ENCODE results near the gene MYH4. TPM values are rescaled to one million over a fixed set of nuclear protein-coding genes. Genes with fewer than 3 reads are reported as not detected.

MYH4 gene
- total and polyA plus RNA-seq, 2 donors (not counting 1 experiment from before 2014, with no cell fraction given): not detected

- Histone ChIP-seq H3K36me3 (ENCODE audit: control insufficient read depth, insufficient read depth, low read length) (no peaks in the 10 kb centered on the region), H3K27ac (ENCODE audit: insufficient read depth, low read length) (no peak overlapping the region), H3K9me3 (ENCODE audit: control insufficient read depth, insufficient read depth, low read depth, low read length) (no peaks in the 10 kb centered on the region), H3K4me2 (ENCODE audit: extremely low read depth, insufficient read depth, low read length) (no peak overlapping the region), H2AFZ (ENCODE audit: low read length) (no peak overlapping the region), H3K4me1 (ENCODE audit: control insufficient read depth, extremely low read depth, insufficient read depth, low read length) (no peaks in the 10 kb centered on the region), H3K9ac (ENCODE audit: insufficient read depth, low read length) (no peak overlapping the region), H3K27me3 (ENCODE audit: control insufficient read depth, insufficient read depth, low read length) (no peaks in the 10 kb centered on the region), H3K4me3 (replicated peaks in 1 of 4; ENCODE audit: control extremely low read depth in 1 of 4, insufficient read depth in 1 of 4, low read depth in 3 of 4, low read length in 4 of 4) (no peak overlapping the region), H4K20me1 (ENCODE audit: control insufficient read depth, extremely low read depth, insufficient read depth, low read length) (no peaks in the 10 kb centered on the region), H3K79me2 (ENCODE audit: control insufficient read depth, insufficient read depth, low read length) (no peaks in the 10 kb centered on the region)
- no peak for DNase-seq (ENCODE audit: low read depth in 2 of 2)
- TF ChIP-seq, protein P1, sequence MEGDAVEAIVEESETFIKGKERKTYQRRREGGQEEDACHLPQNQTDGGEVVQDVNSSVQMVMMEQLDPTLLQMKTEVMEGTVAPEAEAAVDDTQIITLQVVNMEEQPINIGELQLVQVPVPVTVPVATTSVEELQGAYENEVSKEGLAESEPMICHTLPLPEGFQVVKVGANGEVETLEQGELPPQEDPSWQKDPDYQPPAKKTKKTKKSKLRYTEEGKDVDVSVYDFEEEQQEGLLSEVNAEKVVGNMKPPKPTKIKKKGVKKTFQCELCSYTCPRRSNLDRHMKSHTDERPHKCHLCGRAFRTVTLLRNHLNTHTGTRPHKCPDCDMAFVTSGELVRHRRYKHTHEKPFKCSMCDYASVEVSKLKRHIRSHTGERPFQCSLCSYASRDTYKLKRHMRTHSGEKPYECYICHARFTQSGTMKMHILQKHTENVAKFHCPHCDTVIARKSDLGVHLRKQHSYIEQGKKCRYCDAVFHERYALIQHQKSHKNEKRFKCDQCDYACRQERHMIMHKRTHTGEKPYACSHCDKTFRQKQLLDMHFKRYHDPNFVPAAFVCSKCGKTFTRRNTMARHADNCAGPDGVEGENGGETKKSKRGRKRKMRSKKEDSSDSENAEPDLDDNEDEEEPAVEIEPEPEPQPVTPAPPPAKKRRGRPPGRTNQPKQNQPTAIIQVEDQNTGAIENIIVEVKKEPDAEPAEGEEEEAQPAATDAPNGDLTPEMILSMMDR (conservative IDR thresholded peaks at IDR 0.05 in 1 of 2, IDR thresholded peaks at IDR 0.05 in 1 of 2; ENCODE audit: low read depth in 1 of 2, low read length in 2 of 2): no peak
- no peak for TF ChIP-seq EZH2 (IDR thresholded peaks at IDR 0.05; ENCODE audit: low read length, missing control alignments)
Measured at GRCh38 chr17:10463402-10463801, 6.0 kb downstream of the MYH4 start.

- no peaks in the 10 kb centered on the region for H4K20me1 ChIP-seq (ENCODE audit: control insufficient read depth, extremely low read depth, insufficient read depth, low read length)
- H3K9me3 ChIP-seq (ENCODE audit: control insufficient read depth, insufficient read depth, low read depth, low read length): no peaks in the 10 kb centered on the region
- H3K27me3 ChIP-seq (ENCODE audit: control insufficient read depth, insufficient read depth, low read length): no peaks in the 10 kb centered on the region
- H3K79me2 ChIP-seq (ENCODE audit: control insufficient read depth, insufficient read depth, low read length): no peaks in the 10 kb centered on the region
- H3K4me2 ChIP-seq (ENCODE audit: extremely low read depth, insufficient read depth, low read length): no peak overlapping the region
- TF ChIP-seq, protein P1 (conservative IDR thresholded peaks at IDR 0.05 in 1 of 2, IDR thresholded peaks at IDR 0.05 in 1 of 2; ENCODE audit: low read depth in 1 of 2, low read length in 2 of 2): no peak
- TF ChIP-seq EZH2 (IDR thresholded peaks at IDR 0.05; ENCODE audit: low read length, missing control alignments): no peak
- H3K36me3 ChIP-seq (ENCODE audit: control insufficient read depth, insufficient read depth, low read length): no peaks in the 10 kb centered on the region
- H3K4me3 ChIP-seq (replicated peaks in 1 of 4; ENCODE audit: control extremely low read depth in 1 of 4, insufficient read depth in 1 of 4, low read depth in 3 of 4, low read length in 4 of 4): no peak overlapping the region
- H3K4me1 ChIP-seq (ENCODE audit: control insufficient read depth, extremely low read depth, insufficient read depth, low read length): no peaks in the 10 kb centered on the region
- H2AFZ ChIP-seq (ENCODE audit: low read length): no peak overlapping the region
- DNase-seq (ENCODE audit: low read depth in 2 of 2): no peak
- no peak overlapping the region for H3K9ac ChIP-seq (ENCODE audit: insufficient read depth, low read length)
- no peak overlapping the region for H3K27ac ChIP-seq (ENCODE audit: insufficient read depth, low read length)
Measured at GRCh38 chr17:10460062-10460461, 9.3 kb downstream of the MYH4 start.

DNA sequence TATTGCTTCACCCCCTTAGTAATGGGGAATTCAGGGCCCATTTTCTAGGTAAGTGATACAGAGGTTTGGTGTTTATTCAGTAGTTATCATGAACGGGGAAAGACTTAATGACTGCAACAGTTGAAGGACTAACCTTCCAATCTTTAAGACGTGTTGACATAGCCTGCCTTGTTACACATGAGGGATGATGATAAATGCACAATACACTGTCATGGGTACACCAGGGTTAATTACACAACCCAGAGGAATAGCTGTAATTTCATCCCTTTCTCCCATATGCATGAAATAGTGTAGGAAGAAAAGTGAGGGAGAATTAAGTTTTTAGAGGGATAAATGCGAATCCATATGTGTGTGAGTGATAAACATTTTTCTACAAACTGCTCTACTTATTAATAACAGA, 10.7 kb downstream of the MYH4 start:
- H3K4me2 ChIP-seq (ENCODE audit: extremely low read depth, insufficient read depth, low read length): no peak overlapping the region
- no peaks in the 10 kb centered on the region for H3K79me2 ChIP-seq (ENCODE audit: control insufficient read depth, insufficient read depth, low read length)
- no peak overlapping the region for H3K4me3 ChIP-seq (replicated peaks in 1 of 4; ENCODE audit: control extremely low read depth in 1 of 4, insufficient read depth in 1 of 4, low read depth in 3 of 4, low read length in 4 of 4)
- no peak for TF ChIP-seq EZH2 (IDR thresholded peaks at IDR 0.05; ENCODE audit: low read length, missing control alignments)
- TF ChIP-seq, protein P1 (conservative IDR thresholded peaks at IDR 0.05 in 1 of 2, IDR thresholded peaks at IDR 0.05 in 1 of 2; ENCODE audit: low read depth in 1 of 2, low read length in 2 of 2): no peak
- H3K9ac ChIP-seq (ENCODE audit: insufficient read depth, low read length): no peak overlapping the region
- no peaks in the 10 kb centered on the region for H3K27me3 ChIP-seq (ENCODE audit: control insufficient read depth, insufficient read depth, low read length)
- H3K36me3 ChIP-seq (ENCODE audit: control insufficient read depth, insufficient read depth, low read length): no peaks in the 10 kb centered on the region
- no peaks in the 10 kb centered on the region for H3K4me1 ChIP-seq (ENCODE audit: control insufficient read depth, extremely low read depth, insufficient read depth, low read length)
- DNase-seq (ENCODE audit: low read depth in 2 of 2): no peak
- no peaks in the 10 kb centered on the region for H3K9me3 ChIP-seq (ENCODE audit: control insufficient read depth, insufficient read depth, low read depth, low read length)
- no peak overlapping the region for H2AFZ ChIP-seq (ENCODE audit: low read length)
- no peak overlapping the region for H3K27ac ChIP-seq (ENCODE audit: insufficient read depth, low read length)
- H4K20me1 ChIP-seq (ENCODE audit: control insufficient read depth, extremely low read depth, insufficient read depth, low read length): no peaks in the 10 kb centered on the region

Data from fibroblast of lung (primary cell).